AG04449 (cell line): ENCODE measurements around the gene ZNF474.
A peak's percentile ranks its signal among the peaks of the same experiment; 100 is the strongest.

Experiments used
- CTCF ChIA-PET: fragments of 350-600 bp; formaldehyde crosslinking; extraction: SDS; loops from one replicate; lab custom pipeline; 2021; ENCODE audit warnings: antibody characterized with exemption; lab: Yijun Ruan, JAX
- POLR2A ChIA-PET: fragments of 400-600, 350-600 bp; formaldehyde crosslinking; extraction: SDS; loops from one replicate; lab custom pipeline; 2020; ENCODE audit warnings: antibody characterized with exemption, inconsistent platforms; lab: Yijun Ruan, JAX
- DNase-seq: peaks from one replicate; pipeline ENCODE4 v3.0.0-alpha.2; 2010; ENCODE audit warnings: low read depth, low spot score
- H3K4me3 ChIP-seq: 2 replicates; pipeline ENCODE4 v1.5.1; 2011; ENCODE audit warnings: low read depth, mild to moderate bottlenecking, control low read depth, low read length
- TF ChIP-seq, protein P1 (sequence below): IDR thresholded peaks from one replicate; pipeline ENCODE4 v1.5.1; 2011; ENCODE audit warnings: mild to moderate bottlenecking, moderate library complexity, low read length, control low read depth, inconsistent platforms; ENCODE audit not compliant: insufficient read depth; ENCODE audit errors: missing control alignments

ZNF474 gene

DNA sequence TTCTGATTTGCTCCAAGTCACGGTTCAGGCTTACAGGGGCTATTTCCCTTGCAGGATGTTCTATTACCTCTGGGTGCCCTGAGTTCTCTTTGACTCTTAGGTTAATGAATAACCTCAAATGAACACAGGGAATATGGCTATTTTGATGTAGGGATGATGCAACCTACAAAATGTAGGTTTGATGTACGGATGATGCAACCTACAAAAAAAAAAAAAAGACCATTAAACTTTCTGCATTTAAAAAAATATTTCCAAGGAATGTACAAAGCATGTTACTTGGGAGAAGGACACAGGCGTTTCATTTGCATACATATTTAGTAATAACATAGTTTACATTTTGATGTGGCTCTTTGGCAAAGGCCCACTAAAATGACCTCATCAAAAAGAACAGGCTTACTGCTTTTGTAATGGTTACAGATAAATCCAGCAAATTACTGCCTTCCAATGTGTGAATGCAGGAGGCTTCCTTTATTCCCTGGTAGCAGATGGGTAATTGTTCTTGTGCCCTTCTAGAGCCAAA is 36.3 kb downstream of the ZNF474 start:
- ChIA-PET POLR2A (interaction anchor here (2.5 kb wide), 1 partner anchor 17 kb away, joined by 15 read pairs; no protein-coding TSS in a partner anchor), CTCF (interaction anchor here (1.1 to 2.9 kb wide), 3 partner anchors 9 to 90 kb away, joined by 3 to 14 read pairs (median 8); no protein-coding TSS in a partner anchor)
- DNase-seq: peak; percentile 87
- H3K4me3 ChIP-seq: no peak overlapping the region
- TF ChIP-seq, protein P1, sequence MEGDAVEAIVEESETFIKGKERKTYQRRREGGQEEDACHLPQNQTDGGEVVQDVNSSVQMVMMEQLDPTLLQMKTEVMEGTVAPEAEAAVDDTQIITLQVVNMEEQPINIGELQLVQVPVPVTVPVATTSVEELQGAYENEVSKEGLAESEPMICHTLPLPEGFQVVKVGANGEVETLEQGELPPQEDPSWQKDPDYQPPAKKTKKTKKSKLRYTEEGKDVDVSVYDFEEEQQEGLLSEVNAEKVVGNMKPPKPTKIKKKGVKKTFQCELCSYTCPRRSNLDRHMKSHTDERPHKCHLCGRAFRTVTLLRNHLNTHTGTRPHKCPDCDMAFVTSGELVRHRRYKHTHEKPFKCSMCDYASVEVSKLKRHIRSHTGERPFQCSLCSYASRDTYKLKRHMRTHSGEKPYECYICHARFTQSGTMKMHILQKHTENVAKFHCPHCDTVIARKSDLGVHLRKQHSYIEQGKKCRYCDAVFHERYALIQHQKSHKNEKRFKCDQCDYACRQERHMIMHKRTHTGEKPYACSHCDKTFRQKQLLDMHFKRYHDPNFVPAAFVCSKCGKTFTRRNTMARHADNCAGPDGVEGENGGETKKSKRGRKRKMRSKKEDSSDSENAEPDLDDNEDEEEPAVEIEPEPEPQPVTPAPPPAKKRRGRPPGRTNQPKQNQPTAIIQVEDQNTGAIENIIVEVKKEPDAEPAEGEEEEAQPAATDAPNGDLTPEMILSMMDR: no peak

DNA sequence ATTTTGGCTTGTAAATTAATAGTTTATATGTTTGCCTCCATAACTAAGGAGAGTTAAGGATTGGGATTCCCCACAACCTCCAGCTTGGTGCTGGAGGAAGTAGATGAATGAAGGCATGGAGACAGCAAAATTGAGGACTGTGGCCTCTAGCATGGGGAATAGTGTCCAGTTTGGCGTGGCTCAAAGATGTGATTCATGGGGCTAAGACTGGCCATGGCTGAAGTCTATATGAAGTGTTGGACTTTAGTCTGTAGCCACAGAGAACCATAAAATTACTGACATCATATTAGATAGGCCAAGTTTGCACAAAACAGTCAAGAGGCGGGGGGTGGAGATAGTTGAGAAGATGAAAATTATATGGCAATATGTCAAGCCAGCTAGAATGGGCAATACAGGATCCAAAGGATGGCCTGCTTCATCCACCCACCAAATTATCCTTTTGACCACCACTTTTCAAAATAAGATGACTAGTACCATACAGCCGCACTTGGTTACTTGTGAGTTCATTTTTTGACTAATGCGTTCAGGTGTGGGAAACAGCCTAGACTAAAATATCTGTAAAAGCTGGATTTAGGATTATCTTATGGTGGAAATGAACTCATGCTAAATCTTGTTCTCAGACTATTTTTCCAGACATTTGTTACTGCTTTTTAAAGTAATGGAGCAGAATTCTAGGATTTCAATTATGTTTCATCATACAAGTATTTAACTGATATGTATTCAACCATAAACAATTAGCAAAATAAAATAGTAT is 40.2 kb downstream of the ZNF474 start:
- DNase-seq: no peak
- CTCF ChIA-PET: interaction anchor here (1.1 to 3.5 kb wide), 4 partner anchors 10 to 94 kb away, joined by 3 to 21 read pairs (median 7); a partner anchor contains a TSS
- H3K4me3 ChIP-seq: no peak overlapping the region
- TF ChIP-seq, protein P1: no peak
- POLR2A ChIA-PET: no interaction called here

DNA sequence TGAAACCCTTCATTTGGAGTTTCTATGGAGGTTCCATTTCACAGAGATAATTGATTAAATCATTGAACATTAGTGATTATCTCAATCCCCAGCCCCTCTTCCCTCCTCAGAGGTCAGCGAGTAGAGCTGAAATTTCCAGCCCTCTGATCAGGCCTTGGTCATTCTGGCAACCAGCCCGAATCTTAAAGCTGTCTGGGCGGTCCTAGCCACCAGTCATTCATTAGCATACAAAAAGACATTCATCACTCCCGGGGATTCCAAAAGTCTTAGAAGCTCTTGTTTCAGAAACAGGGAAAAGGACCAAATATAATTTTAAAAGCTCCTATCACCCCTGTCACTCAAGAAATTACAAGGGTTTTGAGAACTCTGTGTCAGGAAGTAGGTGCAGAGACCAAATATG is 41.3 kb downstream of the ZNF474 start:
- H3K4me3 ChIP-seq: no peak overlapping the region
- TF ChIP-seq, protein P1: no peak
- CTCF ChIA-PET: interaction anchor here (0.6 to 3.5 kb wide), 6 partner anchors 8 to 69 kb away, joined by 3 to 21 read pairs (median 6); a partner anchor contains a TSS
- no peak for DNase-seq
- POLR2A ChIA-PET: interaction anchor here (1.4 kb wide), 1 partner anchor 12 kb away, joined by 3 read pairs; no protein-coding TSS in a partner anchor

DNA sequence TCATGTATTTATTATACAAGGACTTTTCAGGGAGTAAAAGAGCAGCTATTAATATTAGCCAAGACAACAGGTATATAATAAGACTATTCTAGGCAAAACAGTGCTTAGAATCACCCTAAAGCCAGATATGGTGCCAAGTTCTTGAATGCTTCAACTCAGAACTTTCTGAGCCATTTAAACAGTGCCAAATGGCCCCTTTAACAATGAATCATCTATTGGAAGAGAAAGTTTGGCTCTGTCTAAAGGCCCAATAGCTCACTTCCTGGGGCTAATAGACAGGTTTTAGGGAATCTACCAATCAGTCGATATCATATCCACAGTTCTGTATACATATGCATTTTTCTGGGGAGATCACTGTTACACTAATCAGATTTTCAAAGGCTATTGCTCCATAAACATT is 42.9 kb downstream of the ZNF474 start:
- H3K4me3 ChIP-seq: no peak overlapping the region
- DNase-seq: no peak
- ChIA-PET POLR2A (no interaction called here), CTCF (interaction anchor here (0.7 to 1.3 kb wide), 3 partner anchors 9 to 18 kb away, joined by 3 to 9 read pairs (median 3); no protein-coding TSS in a partner anchor)
- TF ChIP-seq, protein P1: no peak

DNA sequence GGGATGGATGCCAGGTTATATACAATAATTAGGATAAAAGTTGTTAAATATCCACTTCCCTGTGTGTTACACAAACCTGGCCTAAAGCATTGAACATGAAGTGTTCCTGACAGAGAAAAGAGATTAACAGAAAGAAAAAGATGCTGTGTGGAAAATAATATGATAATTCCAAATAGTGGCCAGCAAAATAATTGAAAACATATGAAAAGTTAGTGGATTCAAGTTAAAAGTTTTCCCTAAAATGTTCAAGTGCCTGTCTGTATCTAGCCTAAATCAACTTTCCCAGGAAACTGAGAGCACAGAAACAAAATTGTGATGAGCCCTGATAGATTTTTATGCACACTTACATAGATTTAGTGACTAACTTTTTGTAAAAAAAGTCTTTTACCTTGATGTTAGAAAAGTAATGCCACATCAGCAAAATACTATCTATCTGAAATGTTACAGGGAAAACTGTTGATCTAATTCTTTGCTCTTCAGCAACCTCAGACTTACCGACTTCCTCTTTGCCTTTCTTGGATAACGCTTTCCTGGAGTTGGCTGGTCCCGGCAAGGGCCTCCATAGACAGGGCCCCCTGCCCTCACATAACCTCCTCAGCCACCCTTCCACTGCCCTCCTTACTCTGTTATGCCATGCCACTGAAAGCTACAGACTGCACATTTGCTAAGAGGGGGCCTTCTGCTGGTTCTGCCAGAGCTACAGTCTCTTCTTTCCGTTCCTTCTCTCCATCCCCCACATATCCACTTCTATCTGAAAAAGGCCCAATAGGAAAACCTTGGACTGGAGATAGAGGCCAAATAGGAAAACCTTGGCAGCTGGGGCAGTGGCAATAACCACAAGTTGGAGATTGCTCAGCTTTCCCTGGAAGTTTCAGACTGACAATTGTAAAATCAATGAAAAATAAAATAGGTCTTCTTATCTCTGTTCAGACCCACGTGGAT is 44.4 kb downstream of the ZNF474 start:
- DNase-seq: no peak
- CTCF ChIA-PET: interaction anchor here (1.1 to 1.8 kb wide), 2 partner anchors 17 to 29 kb away, joined by 3 to 9 read pairs; no protein-coding TSS in a partner anchor
- POLR2A ChIA-PET: no interaction called here
- TF ChIP-seq, protein P1: no peak
- no peak overlapping the region for H3K4me3 ChIP-seq
